OCI-LY7 (cell line): ENCODE data around the gene GDPD4. TPM values are rescaled to one million over a fixed set of nuclear protein-coding genes. Genes with fewer than 3 reads are reported as not detected.

Experiments used
- BruUV-seq: library from RNA; stranded (reverse); fragments of 400-500 nt; replicated peaks from 2 replicates; lab custom pipeline; 2021; lab: Mats Ljungman, UMichigan
- CTCF ChIA-PET: fragments of 300-600 bp; sonication (Branson Sonifier 250); formaldehyde crosslinking; loops from one replicate; lab custom pipeline; 2022; ENCODE audit warnings: antibody characterized with exemption; ENCODE audit not compliant: unreplicated experiment; lab: Charles Lee
- POLR2A ChIA-PET: fragments of 300-600 bp; sonication (Branson Sonifier 250); formaldehyde crosslinking; loops from one replicate; lab custom pipeline; 2022; ENCODE audit warnings: antibody characterized with exemption; lab: Charles Lee
- DNase-seq: peaks from one replicate; pipeline ENCODE4 v3.0.0-alpha.2; 2015; ENCODE audit warnings: low spot score
- H2AFZ ChIP-seq: fragments of 200-600 bp; sonication (generic), shearing (Covaris generic); 2 replicates; pipeline ENCODE4 v1.6.1; 2014; ENCODE audit warnings: mild to moderate bottlenecking, antibody characterized with exemption, low read length, moderate library complexity
- H3K27ac ChIP-seq: fragments of 200-600 bp; sonication (generic); 2 replicates; pipeline ENCODE4 v1.5.1; 2014; ENCODE audit warnings: mixed run types, low read depth, mild to moderate bottlenecking, moderate library complexity, low read length, inconsistent platforms; ENCODE audit not compliant: poor library complexity, severe bottlenecking
- H3K36me3 ChIP-seq: fragments of 200-600 bp; sonication (generic); 2 replicates; pipeline ENCODE4 v1.6.1; 2014; ENCODE audit warnings: mild to moderate bottlenecking, antibody characterized with exemption, low read length, moderate library complexity, mixed read lengths; ENCODE audit not compliant: insufficient read depth
- H3K4me1 ChIP-seq: fragments of 200-600 bp; sonication (generic); 2 replicates; pipeline ENCODE4 v1.5.1; 2014; ENCODE audit warnings: mild to moderate bottlenecking, low read length; ENCODE audit not compliant: insufficient read depth, poor library complexity, severe bottlenecking
- H3K4me2 ChIP-seq: fragments of 200-600 bp; sonication (generic); 2 replicates; pipeline ENCODE4 v1.6.1; 2014; ENCODE audit warnings: mild to moderate bottlenecking, low read length
- H3K4me3 ChIP-seq: fragments of 200-600 bp; sonication (generic); 2 replicates; pipeline ENCODE4 v1.5.1; 2014; ENCODE audit warnings: mild to moderate bottlenecking, low read depth, low read length; ENCODE audit not compliant: poor library complexity, severe bottlenecking
- H3K79me2 ChIP-seq: fragments of 200-600 bp; sonication (generic); 2 replicates; pipeline ENCODE4 v1.6.1; 2016; ENCODE audit warnings: low read depth, mild to moderate bottlenecking, low read length, moderate library complexity, mixed read lengths; ENCODE audit not compliant: insufficient read depth
- H3K9me2 ChIP-seq: fragments of 200-600 bp; sonication (generic); 2 replicates; pipeline ENCODE4 v1.6.1; 2016; ENCODE audit warnings: mild to moderate bottlenecking, low read length, mixed read lengths; ENCODE audit not compliant: insufficient read depth
- H3K9me3 ChIP-seq: fragments of 200-600 bp; sonication (generic); 2 replicates; pipeline ENCODE4 v1.6.1; 2014; ENCODE audit warnings: mild to moderate bottlenecking, mixed run types, low read length, mixed read lengths
- H4K20me1 ChIP-seq: fragments of 200-600 bp; sonication (generic); 2 replicates; pipeline ENCODE4 v1.6.1; 2014; ENCODE audit warnings: mild to moderate bottlenecking, antibody characterized with exemption, low read length, moderate library complexity, mixed read lengths; ENCODE audit not compliant: insufficient read depth
- CTCF ChIP-seq: fragments of 200-600 bp; sonication (generic); conservative IDR thresholded peaks from 2 replicates; pipeline ENCODE4 v1.5.1; 2014; ENCODE audit warnings: mild to moderate bottlenecking, antibody characterized with exemption, low read length, moderate library complexity, mixed read lengths
- EZH2phosphoT487 ChIP-seq: fragments of 200-600 bp; sonication (generic); IDR thresholded peaks from 2 replicates; pipeline ENCODE4 v1.6.1; 2018; ENCODE audit warnings: low read depth, borderline replicate concordance, mild to moderate bottlenecking, mixed run types, antibody characterized with exemption, low read length, moderate library complexity, mixed read lengths
- intact Hi-C: fragments of 100-400 bp; cut with micrococcal nuclease; formaldehyde crosslinking; loops from one replicate; pipeline ENCODE4 v1.10.0; 2022; ENCODE audit not compliant: unreplicated experiment
- total RNA-seq, 2 experiments: library from RNA; depleted of rRNA in 1 of 2; stranded (reverse); fragments of >200 nt in 1 of 2; shearing (Covaris generic) in 1 of 2; gene quantifications; 2 replicates each; pipeline ENCODE4 v1.2.3, GENCODE V29; 2014 to 2022

GDPD4 gene
- total RNA-seq, 2 experiments from 2014 or later = not detected

GRCh38 chr11:77287136-77287535, 14.3 kb downstream of the GDPD4 start:
- H3K27ac ChIP-seq = no peak overlapping the region
- H3K79me2 ChIP-seq = no peaks in the 10 kb centered on the region
- H3K4me3 ChIP-seq = no peak overlapping the region
- no peak for DNase-seq
- H3K9me2 ChIP-seq = no peaks in the 10 kb centered on the region
- BruUV-seq = no TSS peak
- intact Hi-C loops = no loop called here
- ChIA-PET CTCF (no interaction called here), POLR2A (no interaction called here)
- no peaks in the 10 kb centered on the region for H3K36me3 ChIP-seq
- H4K20me1 ChIP-seq = no peaks in the 10 kb centered on the region
- no peak overlapping the region for H2AFZ ChIP-seq
- no peaks in the 10 kb centered on the region for H3K9me3 ChIP-seq
- no peak overlapping the region for H3K4me2 ChIP-seq
- TF ChIP-seq CTCF = no peak
- TF ChIP-seq EZH2phosphoT487 = no peak
- H3K4me1 ChIP-seq = no peaks in the 10 kb centered on the region

- intact Hi-C loops = no loop called here
- no peak overlapping the region for H3K27ac ChIP-seq
- no TSS peak for BruUV-seq
These were observed 16.7 kb downstream of the GDPD4 start for GRCh38 chr11:77284476-77285468.

More at GRCh38 chr11:77284476-77285468, 16.7 kb downstream of the GDPD4 start:
- TF ChIP-seq CTCF (no peak), EZH2phosphoT487 (no peak)
- Histone ChIP-seq H3K79me2 (no peaks in the 10 kb centered on the region), H3K9me2 (no peaks in the 10 kb centered on the region), H3K36me3 (no peaks in the 10 kb centered on the region), H3K4me3 (no peak overlapping the region), H4K20me1 (no peaks in the 10 kb centered on the region), H3K4me1 (no peaks in the 10 kb centered on the region), H3K4me2 (no peak overlapping the region), H3K9me3 (no peaks in the 10 kb centered on the region), H2AFZ (no peak overlapping the region)
- no peak for DNase-seq
- ChIA-PET CTCF (no interaction called here), POLR2A (interaction anchor here (1.0 kb wide), 1 partner anchor 21 kb away, joined by 3 read pairs; no protein-coding TSS in a partner anchor)
